Measurements from ENCODE around the gene SLC26A8. TPM values are rescaled to one million over a fixed set of nuclear protein-coding genes. Genes with fewer than 3 reads are reported as not detected.

SLC26A8 gene
- total and polyA plus RNA-seq, 2 of the 13 experiments (the other 11 are each of a cell fraction or from before 2014, with no cell fraction given): 0.46 TPM; not detected in 1

DNA sequence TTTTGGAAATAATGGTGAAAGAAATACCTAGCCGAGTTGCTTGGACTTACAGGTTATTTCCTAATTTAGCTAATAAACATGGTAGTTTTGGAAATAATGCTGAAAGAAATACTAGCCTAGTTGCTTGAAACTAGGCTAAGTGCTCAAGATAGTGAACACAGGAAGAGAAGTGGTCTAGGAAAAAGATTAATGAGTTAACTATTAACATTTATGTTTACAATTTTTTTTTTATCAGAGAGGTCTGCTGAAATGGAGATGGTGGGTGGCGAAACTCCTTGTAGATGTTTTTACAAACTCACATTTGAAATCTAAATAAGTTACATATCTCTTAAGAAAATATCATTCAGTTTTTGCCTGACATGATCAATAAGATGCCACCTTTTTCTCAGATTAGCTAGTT is 42.4 kb upstream of the SLC26A8 start:
- ChIA-PET POLR2A (interaction anchor here (1.3 to 2.5 kb wide), 3 partner anchors 29 to 64 kb away, joined by 9 to 17 read pairs (median 10); partner anchors contain the start of genes MAPK13 and MAPK14), CTCF (ENCODE audit: low intra/inter-chr PET ratio, low total read pairs) (no interaction called here)
- in situ Hi-C loops (cut with HindIII; ENCODE audit: extremely low pct_ligation_motif_present, low pct_unique_long_range_greater_than_20kb): no loop called here
- 72% methylated on average over 2 of the region's 2 CpGs for WGBS (ENCODE audit: low lambda C conversion rate)
- peak overlapping the region in 1 of 3 experiments; percentile 0; a peak in 1 of 6 replicates for H3K4me3 ChIP-seq (replicated peaks in 1 of 3; ENCODE audit: insufficient read depth in 1 of 3, low read depth in 2 of 3, low read length in 3 of 3)
- no peaks in the 10 kb centered on the region for H3K9me3 ChIP-seq (ENCODE audit: low read length)
- DNase-seq (ENCODE audit: low spot score): no peak
- no TSS peak for BruUV-seq (replicated peaks)
- peaks cover 77% of the 10 kb centered on the region for H3K4me1 ChIP-seq (ENCODE audit: insufficient read depth, low read length)
- no peak for ATAC-seq
- intact Hi-C loops (cut with micrococcal nuclease; ENCODE audit: unreplicated experiment): loop anchor here (1.0 kb wide), 1 partner anchor 8 kb away; no protein-coding TSS in a partner anchor
- no peaks in the 10 kb centered on the region; a peak in 3 of 5 replicates for H3K36me3 ChIP-seq (replicated peaks in 1 of 2; ENCODE audit: control insufficient read depth in 1 of 2, insufficient read depth in 2 of 2, low read length in 2 of 2)
- H3K27me3 ChIP-seq (ENCODE audit: control insufficient read depth in 1 of 2, insufficient read depth in 2 of 2, low read length in 2 of 2): no peaks in the 10 kb centered on the region
- no peak for FAIRE-seq
- no peak overlapping the region for H2AFZ ChIP-seq (ENCODE audit: low read length)
- H3K79me2 ChIP-seq (ENCODE audit: insufficient read depth, low read length): peaks cover 83% of the 10 kb centered on the region
- H3K4me2 ChIP-seq (ENCODE audit: low read depth, low read length): peak overlapping the region; percentile 80
- H4K20me1 ChIP-seq (ENCODE audit: insufficient read depth, low read length): peaks cover 5% of the 10 kb centered on the region; the same call in 1 of the 2 replicates
- peak overlapping the region; percentile 91 for H3K27ac ChIP-seq (ENCODE audit: extremely low read length, insufficient read depth, low read length)
- H3K9ac ChIP-seq (ENCODE audit: insufficient read depth, low read depth, low read length): no peak overlapping the region; the same call in 1 of the 2 replicates
- TF ChIP-seq ZSCAN25 (CRISPR knock-in tag; IDR thresholded peaks at IDR 0.05) (no peak), CEBPG (CRISPR knock-in tag; IDR thresholded peaks at IDR 0.05) (no peak), GATAD2A (CRISPR knock-in tag; IDR thresholded peaks at IDR 0.05) (peak; percentile 39; the same call in 1 of the 2 replicates), CREB1 (IDR thresholded peaks at IDR 0.05) (no peak), CREB1 (CRISPR knock-in tag; IDR thresholded peaks at IDR 0.05) (0 out of 2 replicates have a peak, but pooled peaks have one; percentile 2), SNAI1 (CRISPR knock-in tag; IDR thresholded peaks at IDR 0.05; ENCODE audit: borderline replicate concordance) (no peak), ZNF780A (CRISPR knock-in tag; IDR thresholded peaks at IDR 0.05) (no peak), TCF7L2 (IDR thresholded peaks at IDR 0.05; ENCODE audit: low read depth, low read length) (no peak)
- TF ChIP-seq, protein P1, sequence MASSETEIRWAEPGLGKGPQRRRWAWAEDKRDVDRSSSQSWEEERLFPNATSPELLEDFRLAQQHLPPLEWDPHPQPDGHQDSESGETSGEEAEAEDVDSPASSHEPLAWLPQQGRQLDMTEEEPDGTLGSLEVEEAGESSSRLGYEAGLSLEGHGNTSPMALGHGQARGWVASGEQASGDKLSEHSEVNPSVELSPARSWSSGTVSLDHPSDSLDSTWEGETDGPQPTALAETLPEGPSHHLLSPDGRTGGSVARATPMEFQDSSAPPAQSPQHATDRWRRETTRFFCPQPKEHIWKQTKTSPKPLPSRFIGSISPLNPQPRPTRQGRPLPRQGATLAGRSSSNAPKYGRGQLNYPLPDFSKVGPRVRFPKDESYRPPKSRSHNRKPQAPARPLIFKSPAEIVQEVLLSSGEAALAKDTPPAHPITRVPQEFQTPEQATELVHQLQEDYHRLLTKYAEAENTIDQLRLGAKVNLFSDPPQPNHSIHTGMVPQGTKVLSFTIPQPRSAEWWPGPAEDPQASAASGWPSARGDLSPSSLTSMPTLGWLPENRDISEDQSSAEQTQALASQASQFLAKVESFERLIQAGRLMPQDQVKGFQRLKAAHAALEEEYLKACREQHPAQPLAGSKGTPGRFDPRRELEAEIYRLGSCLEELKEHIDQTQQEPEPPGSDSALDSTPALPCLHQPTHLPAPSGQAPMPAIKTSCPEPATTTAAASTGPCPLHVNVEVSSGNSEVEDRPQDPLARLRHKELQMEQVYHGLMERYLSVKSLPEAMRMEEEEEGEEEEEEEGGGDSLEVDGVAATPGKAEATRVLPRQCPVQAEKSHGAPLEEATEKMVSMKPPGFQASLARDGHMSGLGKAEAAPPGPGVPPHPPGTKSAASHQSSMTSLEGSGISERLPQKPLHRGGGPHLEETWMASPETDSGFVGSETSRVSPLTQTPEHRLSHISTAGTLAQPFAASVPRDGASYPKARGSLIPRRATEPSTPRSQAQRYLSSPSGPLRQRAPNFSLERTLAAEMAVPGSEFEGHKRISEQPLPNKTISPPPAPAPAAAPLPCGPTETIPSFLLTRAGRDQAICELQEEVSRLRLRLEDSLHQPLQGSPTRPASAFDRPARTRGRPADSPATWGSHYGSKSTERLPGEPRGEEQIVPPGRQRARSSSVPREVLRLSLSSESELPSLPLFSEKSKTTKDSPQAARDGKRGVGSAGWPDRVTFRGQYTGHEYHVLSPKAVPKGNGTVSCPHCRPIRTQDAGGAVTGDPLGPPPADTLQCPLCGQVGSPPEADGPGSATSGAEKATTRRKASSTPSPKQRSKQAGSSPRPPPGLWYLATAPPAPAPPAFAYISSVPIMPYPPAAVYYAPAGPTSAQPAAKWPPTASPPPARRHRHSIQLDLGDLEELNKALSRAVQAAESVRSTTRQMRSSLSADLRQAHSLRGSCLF (CRISPR knock-in tag; IDR thresholded peaks at IDR 0.05; ENCODE audit: borderline replicate concordance): no peak
- TF ChIP-seq, protein P2, sequence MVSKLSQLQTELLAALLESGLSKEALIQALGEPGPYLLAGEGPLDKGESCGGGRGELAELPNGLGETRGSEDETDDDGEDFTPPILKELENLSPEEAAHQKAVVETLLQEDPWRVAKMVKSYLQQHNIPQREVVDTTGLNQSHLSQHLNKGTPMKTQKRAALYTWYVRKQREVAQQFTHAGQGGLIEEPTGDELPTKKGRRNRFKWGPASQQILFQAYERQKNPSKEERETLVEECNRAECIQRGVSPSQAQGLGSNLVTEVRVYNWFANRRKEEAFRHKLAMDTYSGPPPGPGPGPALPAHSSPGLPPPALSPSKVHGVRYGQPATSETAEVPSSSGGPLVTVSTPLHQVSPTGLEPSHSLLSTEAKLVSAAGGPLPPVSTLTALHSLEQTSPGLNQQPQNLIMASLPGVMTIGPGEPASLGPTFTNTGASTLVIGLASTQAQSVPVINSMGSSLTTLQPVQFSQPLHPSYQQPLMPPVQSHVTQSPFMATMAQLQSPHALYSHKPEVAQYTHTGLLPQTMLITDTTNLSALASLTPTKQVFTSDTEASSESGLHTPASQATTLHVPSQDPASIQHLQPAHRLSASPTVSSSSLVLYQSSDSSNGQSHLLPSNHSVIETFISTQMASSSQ (IDR thresholded peaks at IDR 0.05; ENCODE audit: low read depth): peak; percentile 44; the same call in 1 of the 2 replicates
- TF ChIP-seq, protein P2 (CRISPR knock-in tag; IDR thresholded peaks at IDR 0.05; ENCODE audit: borderline replicate concordance): peak; percentile 38; the same call in 1 of the 2 replicates
- TF ChIP-seq, protein P3, sequence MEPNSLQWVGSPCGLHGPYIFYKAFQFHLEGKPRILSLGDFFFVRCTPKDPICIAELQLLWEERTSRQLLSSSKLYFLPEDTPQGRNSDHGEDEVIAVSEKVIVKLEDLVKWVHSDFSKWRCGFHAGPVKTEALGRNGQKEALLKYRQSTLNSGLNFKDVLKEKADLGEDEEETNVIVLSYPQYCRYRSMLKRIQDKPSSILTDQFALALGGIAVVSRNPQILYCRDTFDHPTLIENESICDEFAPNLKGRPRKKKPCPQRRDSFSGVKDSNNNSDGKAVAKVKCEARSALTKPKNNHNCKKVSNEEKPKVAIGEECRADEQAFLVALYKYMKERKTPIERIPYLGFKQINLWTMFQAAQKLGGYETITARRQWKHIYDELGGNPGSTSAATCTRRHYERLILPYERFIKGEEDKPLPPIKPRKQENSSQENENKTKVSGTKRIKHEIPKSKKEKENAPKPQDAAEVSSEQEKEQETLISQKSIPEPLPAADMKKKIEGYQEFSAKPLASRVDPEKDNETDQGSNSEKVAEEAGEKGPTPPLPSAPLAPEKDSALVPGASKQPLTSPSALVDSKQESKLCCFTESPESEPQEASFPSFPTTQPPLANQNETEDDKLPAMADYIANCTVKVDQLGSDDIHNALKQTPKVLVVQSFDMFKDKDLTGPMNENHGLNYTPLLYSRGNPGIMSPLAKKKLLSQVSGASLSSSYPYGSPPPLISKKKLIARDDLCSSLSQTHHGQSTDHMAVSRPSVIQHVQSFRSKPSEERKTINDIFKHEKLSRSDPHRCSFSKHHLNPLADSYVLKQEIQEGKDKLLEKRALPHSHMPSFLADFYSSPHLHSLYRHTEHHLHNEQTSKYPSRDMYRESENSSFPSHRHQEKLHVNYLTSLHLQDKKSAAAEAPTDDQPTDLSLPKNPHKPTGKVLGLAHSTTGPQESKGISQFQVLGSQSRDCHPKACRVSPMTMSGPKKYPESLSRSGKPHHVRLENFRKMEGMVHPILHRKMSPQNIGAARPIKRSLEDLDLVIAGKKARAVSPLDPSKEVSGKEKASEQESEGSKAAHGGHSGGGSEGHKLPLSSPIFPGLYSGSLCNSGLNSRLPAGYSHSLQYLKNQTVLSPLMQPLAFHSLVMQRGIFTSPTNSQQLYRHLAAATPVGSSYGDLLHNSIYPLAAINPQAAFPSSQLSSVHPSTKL (CRISPR knock-in tag; IDR thresholded peaks at IDR 0.05): peak; percentile 31; the same call in 1 of the 2 replicates
